ENCODE results near the gene TMEM74B. TPM values are rescaled to one million over a fixed set of nuclear protein-coding genes. Genes with fewer than 3 reads are reported as not detected.

Gene TMEM74B
- total and polyA plus RNA-seq, 4 donors, result 0.14 to 3.4 (median 0.59) TPM

DNA sequence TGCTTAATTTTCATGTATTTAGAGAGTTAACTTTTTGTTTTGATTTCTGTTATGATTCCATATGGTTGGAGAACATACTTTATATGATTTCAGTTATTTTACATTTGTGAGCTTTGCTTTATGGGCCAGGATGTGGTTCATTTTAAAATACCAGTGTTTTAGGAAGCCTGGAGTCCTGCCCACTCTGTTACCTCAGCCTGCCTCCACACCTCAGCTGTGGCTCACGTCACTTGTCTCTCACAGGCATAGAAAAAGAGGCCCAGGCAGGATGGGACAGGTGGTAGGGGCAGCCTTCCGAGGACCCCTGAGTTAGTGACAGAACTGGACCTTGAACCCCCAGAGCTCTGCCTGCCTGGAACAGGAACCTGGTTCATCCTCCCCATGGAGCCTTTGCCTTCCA lies 50.4 kb downstream of the TMEM74B start:
- H3K4me1 ChIP-seq (ENCODE audit: control insufficient read depth in 4 of 4, insufficient read depth in 4 of 4, low read length in 3 of 4), result peaks cover 0 to 6% (median 2%) of the 10 kb centered on the region in 4 donors
- WGBS, result 95% methylated on average over 2 of the region's 2 CpGs
- TF ChIP-seq YY1 (IDR thresholded peaks at IDR 0.05) (no peak), FOXA2 (IDR thresholded peaks at IDR 0.05) (no peak), MAX (IDR thresholded peaks at IDR 0.05) (no peak), JUND (IDR thresholded peaks at IDR 0.05) (no peak), NR2F2 (IDR thresholded peaks at IDR 0.05) (no peak), HNF4G (IDR thresholded peaks at IDR 0.05) (no peak), ZBTB33 (IDR thresholded peaks at IDR 0.05) (no peak), RAD21 (IDR thresholded peaks at IDR 0.05) (no peak), RXRA (IDR thresholded peaks at IDR 0.05) (no peak), REST (IDR thresholded peaks at IDR 0.05) (no peak), HNF4A (conservative IDR thresholded peaks at IDR 0.05) (no peak), TAF1 (conservative IDR thresholded peaks at IDR 0.05) (no peak), FOXA1 (IDR thresholded peaks at IDR 0.05) (no peak), GABPA (IDR thresholded peaks at IDR 0.05 in 1 of 2, conservative IDR thresholded peaks at IDR 0.05 in 1 of 2) (no peak), EGR1 (IDR thresholded peaks at IDR 0.05; ENCODE audit: low read depth in 2 of 2) (no peak), SP1 (IDR thresholded peaks at IDR 0.05) (no peak)
- TF ChIP-seq, protein P1, sequence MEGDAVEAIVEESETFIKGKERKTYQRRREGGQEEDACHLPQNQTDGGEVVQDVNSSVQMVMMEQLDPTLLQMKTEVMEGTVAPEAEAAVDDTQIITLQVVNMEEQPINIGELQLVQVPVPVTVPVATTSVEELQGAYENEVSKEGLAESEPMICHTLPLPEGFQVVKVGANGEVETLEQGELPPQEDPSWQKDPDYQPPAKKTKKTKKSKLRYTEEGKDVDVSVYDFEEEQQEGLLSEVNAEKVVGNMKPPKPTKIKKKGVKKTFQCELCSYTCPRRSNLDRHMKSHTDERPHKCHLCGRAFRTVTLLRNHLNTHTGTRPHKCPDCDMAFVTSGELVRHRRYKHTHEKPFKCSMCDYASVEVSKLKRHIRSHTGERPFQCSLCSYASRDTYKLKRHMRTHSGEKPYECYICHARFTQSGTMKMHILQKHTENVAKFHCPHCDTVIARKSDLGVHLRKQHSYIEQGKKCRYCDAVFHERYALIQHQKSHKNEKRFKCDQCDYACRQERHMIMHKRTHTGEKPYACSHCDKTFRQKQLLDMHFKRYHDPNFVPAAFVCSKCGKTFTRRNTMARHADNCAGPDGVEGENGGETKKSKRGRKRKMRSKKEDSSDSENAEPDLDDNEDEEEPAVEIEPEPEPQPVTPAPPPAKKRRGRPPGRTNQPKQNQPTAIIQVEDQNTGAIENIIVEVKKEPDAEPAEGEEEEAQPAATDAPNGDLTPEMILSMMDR (IDR thresholded peaks at IDR 0.05; ENCODE audit: low read depth, low read length, missing input control), result no peak
- TF ChIP-seq, protein P2, sequence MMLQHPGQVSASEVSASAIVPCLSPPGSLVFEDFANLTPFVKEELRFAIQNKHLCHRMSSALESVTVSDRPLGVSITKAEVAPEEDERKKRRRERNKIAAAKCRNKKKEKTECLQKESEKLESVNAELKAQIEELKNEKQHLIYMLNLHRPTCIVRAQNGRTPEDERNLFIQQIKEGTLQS (IDR thresholded peaks at IDR 0.05), result no peak
- no peak overlapping the region for H3K4me3 ChIP-seq (ENCODE audit: low read depth in 1 of 3, low read length in 3 of 3)
- H3K27me3 ChIP-seq (ENCODE audit: control insufficient read depth in 4 of 4, insufficient read depth in 4 of 4, low read length in 3 of 4), result no peaks in the 10 kb centered on the region
- no peak overlapping the region for H3K9ac ChIP-seq (ENCODE audit: low read depth in 1 of 2, low read length in 2 of 2)
- H3K36me3 ChIP-seq (ENCODE audit: control insufficient read depth in 4 of 4, insufficient read depth in 3 of 4, low read depth in 1 of 4, low read length in 3 of 4), result peaks cover 14 to 59% (median 51%) of the 10 kb centered on the region in 4 donors
- no peak for DNase-seq (ENCODE audit: low spot score)
- H3K9me3 ChIP-seq (ENCODE audit: control insufficient read depth in 4 of 4, low read length in 3 of 4), result no peaks in the 10 kb centered on the region
- no peak overlapping the region for H3K27ac ChIP-seq (ENCODE audit: low read depth in 1 of 2, low read length in 2 of 2)

Measured in liver (tissue), 9 donors.